CD4-positive, alpha-beta T cell treated with Interleukin-12 subunit alpha and Interleukin-12 subunit beta, for 1 hour (primary cell): ENCODE data around the gene PAFAH1B1.

Experiments used
- DNase-seq: peaks from one replicate; pipeline ENCODE4 v3.0.0-alpha.2; 2020

The PAFAH1B1 gene

GRCh38 chr17:2705263-2705662 is 111.8 kb downstream of the PAFAH1B1 start:
- DNase-seq, result no peak

- DNase-seq, result no peak
Observed at GRCh38 chr17:2705888-2706795, 112.7 kb downstream of the PAFAH1B1 start.

GRCh38 chr17:2706911-2707510 is 113.6 kb downstream of the PAFAH1B1 start:
- no peak for DNase-seq

DNA sequence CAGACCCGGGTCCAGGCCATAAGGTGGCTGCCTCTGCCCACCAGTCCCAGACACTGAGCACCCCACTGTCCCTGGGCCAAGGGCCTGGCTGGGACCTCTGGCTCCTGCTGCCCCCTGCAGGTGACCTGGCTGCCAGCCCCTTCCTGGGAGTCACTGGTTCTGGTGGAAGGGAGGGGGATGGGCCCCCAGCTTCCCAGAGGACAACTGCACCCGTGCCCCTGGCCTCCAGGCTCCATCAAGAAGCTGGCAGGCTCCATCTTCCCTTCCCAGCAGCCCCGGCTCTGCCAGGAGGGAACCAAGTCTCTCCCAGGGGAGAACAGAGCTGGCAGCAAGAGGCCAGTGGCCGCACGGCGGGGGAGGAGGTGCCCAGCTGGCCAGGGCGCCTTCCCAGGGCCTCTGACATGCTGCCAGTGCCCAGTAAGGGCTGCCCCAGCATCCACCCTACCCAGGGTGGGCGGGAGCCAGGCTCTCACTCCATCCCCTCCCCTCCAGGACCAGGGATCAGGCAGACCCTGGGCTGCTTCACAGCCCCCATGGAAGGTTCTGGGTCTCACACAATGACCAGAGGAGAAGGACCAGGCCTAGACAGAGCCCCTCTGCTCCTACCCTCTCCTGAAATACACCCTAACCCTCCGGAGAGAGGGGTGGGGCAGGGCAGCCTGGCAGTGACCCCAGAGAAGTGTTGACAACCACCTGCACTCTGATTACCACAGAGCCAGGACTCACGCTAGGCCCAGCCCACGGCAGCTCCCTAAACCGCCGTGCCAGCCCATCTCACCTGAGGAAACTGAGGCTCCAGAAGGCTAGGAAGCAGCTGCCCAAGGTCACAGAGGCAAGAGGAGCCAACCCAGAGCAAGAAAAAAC is 114.5 kb downstream of the PAFAH1B1 start:
- DNase-seq, result no peak

DNA sequence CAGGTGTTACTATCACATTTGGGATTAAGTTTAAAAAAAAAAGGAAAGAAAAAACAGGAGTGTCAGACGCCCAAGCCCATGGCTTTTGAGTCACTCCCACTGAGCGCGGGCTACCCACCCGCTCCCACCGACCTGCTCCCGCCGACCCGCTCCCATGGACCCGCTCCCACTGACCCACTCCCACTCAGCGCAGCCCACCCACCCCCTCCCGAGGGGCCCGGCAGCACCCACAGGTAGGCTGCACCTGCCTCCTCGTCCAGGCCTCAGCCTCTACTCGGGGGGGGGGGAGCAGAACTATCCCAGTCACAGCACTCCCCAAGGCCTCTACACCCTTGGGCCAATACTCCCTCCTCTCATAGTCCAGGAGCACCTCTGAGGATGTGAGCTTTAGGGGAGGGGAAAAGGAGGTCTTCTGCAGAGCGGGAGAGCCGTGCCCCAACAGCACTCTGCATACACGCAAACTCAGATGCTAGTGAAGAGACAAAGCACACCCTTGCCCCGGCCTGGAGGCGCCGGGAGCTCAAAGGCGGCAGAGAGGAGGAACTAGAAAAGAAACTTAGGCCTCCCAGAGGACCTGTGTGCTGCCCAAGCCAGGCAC is 115.2 kb downstream of the PAFAH1B1 start:
- DNase-seq, result no peak

GRCh38 chr17:2709183-2709661 is 115.8 kb downstream of the PAFAH1B1 start:
- no peak for DNase-seq

GRCh38 chr17:2710071-2710802 is 116.8 kb downstream of the PAFAH1B1 start:
- DNase-seq, result no peak

GRCh38 chr17:2710803-2711607 is 117.6 kb downstream of the PAFAH1B1 start:
- peak; percentile 37 for DNase-seq

DNA sequence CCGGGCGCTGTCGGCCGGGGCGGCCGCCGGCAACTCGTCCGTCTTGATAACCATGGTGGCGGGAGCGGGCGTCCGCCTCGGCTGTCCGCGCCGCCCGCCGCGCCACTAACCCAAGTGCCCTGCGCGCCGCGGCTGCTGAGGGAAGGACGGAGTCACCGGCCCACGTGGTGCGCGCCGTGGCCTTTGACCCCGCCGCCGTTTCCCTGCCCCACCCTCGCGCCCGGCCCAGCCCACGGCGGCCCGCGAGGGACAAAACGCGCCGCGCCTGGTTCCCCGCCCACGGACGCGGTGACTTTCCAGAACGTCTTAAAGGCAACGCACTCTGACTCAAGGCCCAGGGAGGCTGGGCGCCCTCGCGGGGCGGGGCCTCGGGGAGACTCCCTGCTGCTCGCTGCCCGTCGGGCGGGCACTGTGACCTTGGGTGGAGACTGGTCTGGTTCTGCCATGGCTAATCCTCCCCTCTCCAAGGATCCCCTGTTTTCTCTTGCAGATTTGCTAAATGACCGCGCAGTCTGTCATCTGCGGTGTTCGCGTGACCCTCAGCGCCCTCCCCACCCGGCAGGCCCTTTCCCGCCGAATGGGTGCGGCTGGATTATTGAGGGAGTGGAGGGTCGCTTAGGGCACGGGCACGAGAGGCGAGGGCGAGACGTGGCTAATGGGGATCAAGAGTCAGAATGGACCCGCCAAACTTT is 118.3 kb downstream of the PAFAH1B1 start, which contains the start of gene CLUH:
CLUH (minus strand) TSS at position 157 of the 692 bp plus-strand sequence; CDS start at position 54, 103 bp downstream.
- DNase-seq, result peak; percentile 97

DNA sequence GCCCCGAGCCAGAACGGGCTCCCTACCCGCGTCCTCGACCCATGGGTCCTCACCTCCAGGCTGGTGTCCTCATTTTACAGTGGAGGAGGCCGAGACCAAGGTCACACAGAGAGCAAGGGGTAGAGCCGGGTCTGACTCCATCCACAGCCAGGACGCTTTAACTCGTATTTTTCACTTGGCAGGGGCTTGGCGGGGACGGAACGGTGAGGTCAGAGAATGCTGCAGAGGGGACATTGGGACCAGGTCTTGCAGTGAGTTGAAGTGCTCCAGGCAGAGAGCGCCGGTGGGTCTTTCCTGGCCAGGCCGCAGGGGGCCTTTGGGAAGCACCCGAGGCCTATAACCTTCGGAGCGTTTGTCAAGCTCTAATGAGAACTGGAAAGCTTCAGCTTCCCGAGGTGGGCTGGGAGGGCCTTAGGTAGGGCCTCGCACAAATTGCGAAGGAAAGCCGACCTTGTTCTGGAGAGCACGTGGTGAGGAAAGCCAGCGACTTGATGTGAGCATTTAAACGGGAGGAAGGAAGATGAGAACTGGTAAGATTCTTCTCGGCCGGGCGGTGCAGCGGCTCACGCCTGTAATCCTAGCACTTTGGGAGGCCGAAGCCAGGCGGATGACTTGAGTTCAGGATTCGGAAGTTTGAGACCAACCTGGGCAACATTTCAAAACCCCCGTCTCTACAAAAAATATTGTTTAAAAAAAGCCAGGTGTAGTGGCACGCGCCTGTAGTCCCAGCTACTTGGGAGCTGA is 119.0 kb downstream of the PAFAH1B1 start:
- DNase-seq, result no peak

DNA sequence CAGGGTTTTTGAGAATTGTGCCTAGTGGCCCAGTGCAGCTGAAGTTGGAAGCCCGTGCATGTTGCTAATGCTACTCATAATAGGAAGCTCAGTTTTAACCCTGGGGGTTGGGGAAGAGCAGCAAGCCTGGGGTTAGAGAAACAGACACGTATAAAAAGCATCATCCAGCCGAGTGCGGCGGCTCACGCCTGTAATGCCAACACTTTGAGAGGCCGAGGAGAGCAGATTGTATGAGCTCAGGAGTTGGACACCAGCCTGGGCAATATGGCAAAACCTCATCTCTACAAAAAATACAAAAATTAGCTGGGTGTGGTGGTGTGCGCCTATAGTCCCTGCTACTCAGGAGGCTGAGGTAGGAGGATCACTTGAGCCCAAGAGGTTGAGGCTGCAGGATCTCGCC is 120.4 kb downstream of the PAFAH1B1 start:
- no peak for DNase-seq

- no peak for DNase-seq
Observed at GRCh38 chr17:2716649-2717048, 123.2 kb downstream of the PAFAH1B1 start.

GRCh38 chr17:2718150-2718938 is 124.9 kb downstream of the PAFAH1B1 start:
- DNase-seq, result no peak

- no peak for DNase-seq
Observed at GRCh38 chr17:2719861-2720260, 126.4 kb downstream of the PAFAH1B1 start.

DNA sequence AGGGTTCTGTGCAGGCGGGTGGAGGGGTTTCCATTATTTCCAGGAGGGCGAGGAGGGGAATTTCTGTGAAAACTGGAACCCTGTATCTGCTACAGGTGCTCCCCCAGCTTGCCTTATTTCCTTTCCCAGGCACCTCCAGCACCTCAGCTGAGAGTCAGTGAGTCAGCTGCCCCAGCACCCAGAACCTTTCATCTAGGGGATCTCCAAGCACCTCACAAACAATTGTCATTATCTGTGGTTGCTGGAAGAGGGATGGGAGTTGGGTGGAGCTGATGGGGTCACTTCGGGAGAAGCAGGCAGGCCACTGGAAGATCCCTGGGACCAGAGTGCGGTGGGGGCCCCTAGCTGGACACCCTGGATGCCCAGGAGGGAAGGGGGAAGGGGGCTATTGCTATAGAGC is 128.1 kb downstream of the PAFAH1B1 start:
- no peak for DNase-seq

- no peak for DNase-seq
Observed at GRCh38 chr17:2722611-2723010, 129.2 kb downstream of the PAFAH1B1 start.

- DNase-seq, result no peak
Observed at GRCh38 chr17:2723505-2723996, 130.1 kb downstream of the PAFAH1B1 start.

DNA sequence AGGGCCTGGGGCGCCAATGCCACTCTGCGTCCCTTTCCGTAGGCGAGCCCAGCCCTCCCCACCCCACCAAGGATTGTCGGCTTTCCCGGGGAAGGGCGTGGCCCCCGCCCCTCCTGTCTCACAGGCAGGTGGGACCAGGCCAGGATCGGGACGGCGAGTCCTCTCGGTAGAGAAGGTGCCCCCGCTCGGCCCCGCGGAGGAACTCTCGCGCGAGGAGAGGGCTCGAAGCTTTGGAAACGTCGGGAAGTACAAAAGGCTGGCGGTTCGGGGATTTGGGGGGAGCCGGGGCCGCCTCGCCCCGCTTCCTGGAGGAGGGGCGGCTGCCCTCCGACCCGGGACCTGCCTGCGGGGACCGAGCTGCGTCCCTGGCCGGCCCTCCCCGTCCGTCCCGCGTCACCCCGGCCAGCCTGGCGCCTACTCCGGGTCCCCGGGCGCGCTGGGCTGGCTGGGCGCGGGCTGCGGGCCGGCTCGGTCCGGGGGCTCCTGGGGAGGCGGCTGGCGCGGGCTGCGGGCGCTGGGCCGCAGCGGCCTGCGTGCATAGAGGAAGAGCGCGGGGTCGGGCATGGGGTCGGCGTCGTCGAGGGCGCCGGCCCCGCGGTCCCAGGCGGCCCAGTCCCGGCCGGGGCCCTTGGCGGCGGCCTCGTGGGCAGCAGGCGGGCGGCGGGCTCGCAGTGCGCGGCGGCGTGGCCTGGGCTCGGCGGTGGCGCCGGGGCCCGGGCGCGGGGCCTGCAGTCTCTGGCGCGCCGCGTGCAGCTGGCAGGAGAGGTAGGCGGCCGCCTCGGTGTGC is 130.7 kb downstream of the PAFAH1B1 start:
- DNase-seq, result no peak
